ENCODE data around the gene ADAM12.

ADAM12 gene

GRCh38 chr10:126181626-126182025, 206.7 kb downstream of the ADAM12 start:
- Histone ChIP-seq H2AK5ac (ENCODE audit: low read length) (no peak overlapping the region), H3K23ac (ENCODE audit: low read length) (no peak overlapping the region), H4K91ac (ENCODE audit: low read depth, low read length) (no peak overlapping the region), H3K27ac (ENCODE audit: low read depth, low read length) (no peak overlapping the region), H3K4me3 (ENCODE audit: low read depth, low read length) (no peak overlapping the region), H2BK12ac (ENCODE audit: low read length) (no peak overlapping the region), H4K12ac (ENCODE audit: low read depth, low read length) (no peak overlapping the region), H3K36me3 (ENCODE audit: control insufficient read depth in 1 of 2, insufficient read depth in 2 of 2, low read length in 2 of 2) (no peaks in the 10 kb centered on the region), H3K79me2 (ENCODE audit: control insufficient read depth, insufficient read depth, low read length, poor library complexity) (no peaks in the 10 kb centered on the region), H3K79me1 (ENCODE audit: low read length) (no peaks in the 10 kb centered on the region), H3K4me1 (ENCODE audit: control insufficient read depth in 1 of 2, insufficient read depth in 2 of 2, low read length in 2 of 2) (no peaks in the 10 kb centered on the region), H3K18ac (ENCODE audit: low read length) (no peak overlapping the region), H2BK5ac (ENCODE audit: low read depth, low read length, poor library complexity) (no peak overlapping the region), H3K27me3 (ENCODE audit: insufficient read depth, low read length) (no peaks in the 10 kb centered on the region), H2BK120ac (ENCODE audit: insufficient read depth, low read length, poor library complexity) (no peak overlapping the region), H3K9ac (ENCODE audit: low read length) (no peak overlapping the region), H3K9me3 (ENCODE audit: insufficient read depth, low read depth, low read length) (no peaks in the 10 kb centered on the region), H3K4me2 (ENCODE audit: low read length) (no peak overlapping the region), H3K4ac (ENCODE audit: low read depth, low read length) (no peak overlapping the region), H2AFZ (ENCODE audit: insufficient read depth, low read length, poor library complexity) (no peak overlapping the region), H4K8ac (ENCODE audit: low read depth, low read length) (no peak overlapping the region), H3K14ac (ENCODE audit: low read length) (no peak overlapping the region)
- DNase-seq = no peak
- no CpG with 5 or more reads among the region's 6 CpGs for WGBS (ENCODE audit: extremely low coverage, insufficient coverage, insufficient read length)

GRCh38 chr10:126179637-126180036, 208.6 kb downstream of the ADAM12 start:
- Histone ChIP-seq H3K14ac (ENCODE audit: low read length) (no peak overlapping the region), H3K79me1 (ENCODE audit: low read length) (no peaks in the 10 kb centered on the region), H3K4ac (ENCODE audit: low read depth, low read length) (no peak overlapping the region), H3K36me3 (ENCODE audit: control insufficient read depth in 1 of 2, insufficient read depth in 2 of 2, low read length in 2 of 2) (no peaks in the 10 kb centered on the region), H4K91ac (ENCODE audit: low read depth, low read length) (no peak overlapping the region), H3K9ac (ENCODE audit: low read length) (no peak overlapping the region), H3K4me1 (ENCODE audit: control insufficient read depth in 1 of 2, insufficient read depth in 2 of 2, low read length in 2 of 2) (peaks cover 0 to 1% of the 10 kb centered on the region in 2 experiments), H2BK120ac (ENCODE audit: insufficient read depth, low read length, poor library complexity) (no peak overlapping the region), H3K4me3 (ENCODE audit: low read depth, low read length) (no peak overlapping the region), H3K18ac (ENCODE audit: low read length) (no peak overlapping the region), H4K12ac (ENCODE audit: low read depth, low read length) (no peak overlapping the region), H3K9me3 (ENCODE audit: insufficient read depth, low read depth, low read length) (no peaks in the 10 kb centered on the region), H2BK5ac (ENCODE audit: low read depth, low read length, poor library complexity) (no peak overlapping the region), H4K8ac (ENCODE audit: low read depth, low read length) (no peak overlapping the region), H2AFZ (ENCODE audit: insufficient read depth, low read length, poor library complexity) (no peak overlapping the region), H3K79me2 (ENCODE audit: control insufficient read depth, insufficient read depth, low read length, poor library complexity) (no peaks in the 10 kb centered on the region), H2BK12ac (ENCODE audit: low read length) (no peak overlapping the region), H2AK5ac (ENCODE audit: low read length) (no peak overlapping the region), H3K27ac (ENCODE audit: low read depth, low read length) (no peak overlapping the region), H3K23ac (ENCODE audit: low read length) (no peak overlapping the region), H3K27me3 (ENCODE audit: insufficient read depth, low read length) (no peaks in the 10 kb centered on the region), H3K4me2 (ENCODE audit: low read length) (no peak overlapping the region)
- no CpG with 5 or more reads among the region's 7 CpGs for WGBS (ENCODE audit: extremely low coverage, insufficient coverage, insufficient read length)
- no peak for DNase-seq

GRCh38 chr10:126177417-126178030, 210.8 kb downstream of the ADAM12 start:
- H3K14ac ChIP-seq (ENCODE audit: low read length) = no peak overlapping the region
- DNase-seq = peak in 1 of 2 donors; percentile 47
- WGBS (ENCODE audit: extremely low coverage, insufficient coverage, insufficient read length) = no CpG with 5 or more reads among the region's 7 CpGs
- no peak overlapping the region for H3K4me3 ChIP-seq (ENCODE audit: low read depth, low read length)
- no peak overlapping the region for H4K8ac ChIP-seq (ENCODE audit: low read depth, low read length)
- no peak overlapping the region for H2BK5ac ChIP-seq (ENCODE audit: low read depth, low read length, poor library complexity)
- H3K36me3 ChIP-seq (ENCODE audit: control insufficient read depth in 1 of 2, insufficient read depth in 2 of 2, low read length in 2 of 2) = no peaks in the 10 kb centered on the region
- H3K27ac ChIP-seq (ENCODE audit: low read depth, low read length) = no peak overlapping the region
- H3K4ac ChIP-seq (ENCODE audit: low read depth, low read length) = no peak overlapping the region
- H3K23ac ChIP-seq (ENCODE audit: low read length) = no peak overlapping the region
- H2BK120ac ChIP-seq (ENCODE audit: insufficient read depth, low read length, poor library complexity) = no peak overlapping the region
- H4K91ac ChIP-seq (ENCODE audit: low read depth, low read length) = no peak overlapping the region
- H2AFZ ChIP-seq (ENCODE audit: insufficient read depth, low read length, poor library complexity) = no peak overlapping the region
- H3K79me2 ChIP-seq (ENCODE audit: control insufficient read depth, insufficient read depth, low read length, poor library complexity) = no peaks in the 10 kb centered on the region
- H3K9me3 ChIP-seq (ENCODE audit: insufficient read depth, low read depth, low read length) = no peaks in the 10 kb centered on the region
- H3K9ac ChIP-seq (ENCODE audit: low read length) = no peak overlapping the region
- no peak overlapping the region for H2AK5ac ChIP-seq (ENCODE audit: low read length)
- no peaks in the 10 kb centered on the region for H3K27me3 ChIP-seq (ENCODE audit: insufficient read depth, low read length)
- H3K4me1 ChIP-seq (ENCODE audit: control insufficient read depth in 1 of 2, insufficient read depth in 2 of 2, low read length in 2 of 2) = peaks cover 0 to 1% of the 10 kb centered on the region in 2 experiments
- no peak overlapping the region for H3K4me2 ChIP-seq (ENCODE audit: low read length)
- H3K18ac ChIP-seq (ENCODE audit: low read length) = no peak overlapping the region
- H3K79me1 ChIP-seq (ENCODE audit: low read length) = no peaks in the 10 kb centered on the region
- no peak overlapping the region for H4K12ac ChIP-seq (ENCODE audit: low read depth, low read length)
- no peak overlapping the region for H2BK12ac ChIP-seq (ENCODE audit: low read length)

DNA sequence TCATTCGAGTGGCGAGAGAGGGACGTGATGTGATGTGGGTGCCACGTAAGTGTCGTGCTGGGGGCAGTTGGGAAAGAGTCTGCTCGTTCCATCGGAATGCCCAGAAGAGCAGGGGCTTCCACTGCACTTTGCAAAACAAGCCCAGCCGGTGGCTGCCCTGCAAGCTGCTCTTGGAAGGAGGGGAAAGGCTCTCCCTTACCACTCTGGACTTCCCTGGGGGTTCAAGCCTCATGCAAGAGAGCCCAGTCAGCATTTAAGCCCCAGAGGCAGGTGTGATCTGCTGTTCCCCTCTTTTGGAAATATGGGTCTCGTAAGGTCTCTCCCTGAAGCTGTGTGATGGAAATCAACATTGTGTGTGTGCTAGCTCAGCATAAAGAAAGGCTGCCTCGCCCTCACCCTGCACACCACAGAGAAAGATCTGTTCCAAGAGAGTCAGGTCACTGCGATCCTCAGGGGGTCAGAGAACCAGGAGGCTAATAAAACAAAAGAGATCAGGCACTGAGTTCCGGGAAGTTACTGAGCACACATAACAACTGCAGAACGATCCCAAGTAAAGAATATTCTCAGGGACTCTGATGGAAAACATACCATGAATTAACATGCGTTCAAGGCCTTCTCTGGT, 212.5 kb downstream of the ADAM12 start:
- Histone ChIP-seq H3K9me3 (ENCODE audit: insufficient read depth, low read depth, low read length) (no peaks in the 10 kb centered on the region), H2BK5ac (ENCODE audit: low read depth, low read length, poor library complexity) (no peak overlapping the region), H2AFZ (ENCODE audit: insufficient read depth, low read length, poor library complexity) (no peak overlapping the region), H3K27ac (ENCODE audit: low read depth, low read length) (no peak overlapping the region), H4K12ac (ENCODE audit: low read depth, low read length) (no peak overlapping the region), H3K79me1 (ENCODE audit: low read length) (no peaks in the 10 kb centered on the region), H3K18ac (ENCODE audit: low read length) (no peak overlapping the region), H2AK5ac (ENCODE audit: low read length) (no peak overlapping the region), H3K4me2 (ENCODE audit: low read length) (no peak overlapping the region), H3K14ac (ENCODE audit: low read length) (no peak overlapping the region), H3K4me3 (ENCODE audit: low read depth, low read length) (no peak overlapping the region), H3K23ac (ENCODE audit: low read length) (no peak overlapping the region), H4K8ac (ENCODE audit: low read depth, low read length) (no peak overlapping the region), H3K27me3 (ENCODE audit: insufficient read depth, low read length) (no peaks in the 10 kb centered on the region), H3K4me1 (ENCODE audit: control insufficient read depth in 1 of 2, insufficient read depth in 2 of 2, low read length in 2 of 2) (peaks cover 0 to 1% of the 10 kb centered on the region in 2 experiments), H3K9ac (ENCODE audit: low read length) (no peak overlapping the region), H3K36me3 (ENCODE audit: control insufficient read depth in 1 of 2, insufficient read depth in 2 of 2, low read length in 2 of 2) (no peaks in the 10 kb centered on the region), H4K91ac (ENCODE audit: low read depth, low read length) (no peak overlapping the region), H3K79me2 (ENCODE audit: control insufficient read depth, insufficient read depth, low read length, poor library complexity) (no peaks in the 10 kb centered on the region), H2BK120ac (ENCODE audit: insufficient read depth, low read length, poor library complexity) (no peak overlapping the region), H3K4ac (ENCODE audit: low read depth, low read length) (no peak overlapping the region), H2BK12ac (ENCODE audit: low read length) (no peak overlapping the region)
- DNase-seq = peak; percentile 74 to 79
- WGBS (ENCODE audit: extremely low coverage, insufficient coverage, insufficient read length) = no CpG with 5 or more reads among the region's 14 CpGs

Data from trophoblast cell (in vitro differentiated cells and primary cell).